Activated CD4-positive, alpha-beta T cell treated with anti-CD3 and anti-CD28 coated beads, Interleukin-2, Interleukin-4, amounts not matched to agents 100 ng/mL and 50 ng/mL, durations not matched to agents 16 hours and 8 hours (primary cell): ENCODE results near the gene CCN6.

Experiments used
- DNase-seq: peaks from one replicate; pipeline ENCODE4 v3.0.0-alpha.2; 2020; ENCODE audit warnings: low spot score

CCN6 gene

DNA sequence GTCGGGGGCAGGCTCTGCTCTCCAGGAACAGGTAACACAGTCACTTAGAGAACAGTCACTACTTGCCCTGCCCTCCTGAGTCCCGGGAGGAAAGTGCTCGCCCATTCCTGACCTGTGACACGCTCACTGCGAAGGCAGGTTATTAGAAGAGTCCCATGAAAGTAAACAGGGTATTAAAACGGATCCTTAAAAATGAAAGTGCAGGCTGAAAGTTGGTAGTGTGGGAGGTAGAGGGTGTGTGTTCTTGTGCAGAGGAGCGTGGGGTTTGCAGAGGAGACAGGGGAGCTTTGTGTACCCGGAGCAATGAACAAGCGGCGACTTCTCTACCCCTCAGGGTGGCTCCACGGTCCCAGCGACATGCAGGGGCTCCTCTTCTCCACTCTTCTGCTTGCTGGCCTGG is at the start of gene CCN6:
Gene CCN6 (plus strand): TSS at position 104 of the 400 bp plus-strand sequence. CDS start 254 bp downstream, at position 358.
- DNase-seq = no peak

DNA sequence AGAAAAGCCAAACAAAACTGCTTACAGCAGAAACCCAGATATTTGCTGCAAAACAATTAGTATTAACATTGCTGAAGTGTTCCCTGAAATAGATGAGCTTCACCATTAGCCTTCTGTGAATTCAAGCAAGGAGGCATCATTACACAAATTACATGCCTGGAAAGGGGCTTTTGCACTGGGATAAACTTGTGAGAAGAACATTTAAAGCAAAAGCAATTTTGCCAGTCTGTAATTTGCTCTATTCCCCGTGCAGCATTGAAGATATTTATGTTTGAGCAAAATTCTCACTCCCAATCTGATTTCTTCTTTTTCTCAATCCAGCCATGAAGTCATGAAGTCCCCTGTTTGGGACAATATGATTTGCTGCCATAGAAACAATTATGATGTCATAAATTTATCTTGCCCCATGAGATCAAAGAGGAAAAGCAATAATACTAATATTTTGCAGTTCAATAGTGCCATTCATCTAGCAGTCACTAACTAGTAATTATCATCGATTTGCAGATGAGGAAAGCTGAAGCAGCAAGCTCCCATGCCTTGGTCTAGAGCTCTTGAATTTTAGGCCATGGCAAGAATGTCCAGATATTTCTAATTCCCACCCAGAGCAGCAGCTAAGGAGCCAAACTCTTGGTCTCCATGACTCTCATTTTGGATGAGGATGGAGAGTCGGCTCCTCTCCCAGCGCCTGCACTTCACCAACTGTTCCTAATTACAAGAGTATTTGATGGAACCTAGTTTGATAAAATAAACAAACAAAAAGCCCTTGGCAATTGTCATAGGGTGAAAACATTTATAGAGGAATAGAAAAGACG is 49.5 kb upstream of the CCN6 start:
- no peak for DNase-seq

DNA sequence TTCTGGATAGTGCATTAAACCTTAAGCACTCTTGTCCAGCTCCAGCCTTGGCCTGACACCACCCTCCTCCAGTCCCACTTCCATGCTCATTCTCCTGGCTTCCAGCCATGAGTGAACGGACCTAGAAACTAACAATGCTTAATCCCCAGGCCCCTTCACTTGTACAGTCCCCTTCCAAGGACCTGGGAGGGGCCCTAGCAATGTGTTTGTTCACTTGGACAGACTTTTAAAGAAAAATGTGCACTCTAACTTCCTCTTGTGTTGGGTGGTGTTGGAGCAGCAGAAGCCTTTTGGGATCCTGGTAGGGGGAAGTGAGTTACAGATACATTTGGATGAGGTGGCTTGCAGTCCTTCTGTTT is 48.9 kb upstream of the CCN6 start:
- DNase-seq = no peak

DNA sequence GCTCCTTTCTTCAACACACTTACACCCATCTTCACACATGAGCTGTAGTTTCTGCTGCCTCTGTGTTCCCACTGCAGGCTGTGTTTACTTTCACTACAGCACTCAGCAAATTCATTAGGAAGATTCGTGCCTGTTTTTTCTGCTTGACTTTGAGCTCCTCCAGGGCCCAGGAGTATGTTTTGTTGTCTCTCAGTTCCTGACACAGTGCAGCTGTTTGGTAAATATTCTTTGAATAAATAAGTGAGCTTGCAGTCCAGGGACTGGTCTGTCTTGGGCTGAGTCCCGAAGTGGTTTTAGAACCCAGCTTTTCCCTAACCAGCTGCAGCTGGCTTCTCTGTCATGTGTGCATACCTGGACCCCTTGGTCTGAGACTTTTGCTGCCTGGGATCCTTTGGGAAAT is 46.6 kb upstream of the CCN6 start:
- no peak for DNase-seq

DNA sequence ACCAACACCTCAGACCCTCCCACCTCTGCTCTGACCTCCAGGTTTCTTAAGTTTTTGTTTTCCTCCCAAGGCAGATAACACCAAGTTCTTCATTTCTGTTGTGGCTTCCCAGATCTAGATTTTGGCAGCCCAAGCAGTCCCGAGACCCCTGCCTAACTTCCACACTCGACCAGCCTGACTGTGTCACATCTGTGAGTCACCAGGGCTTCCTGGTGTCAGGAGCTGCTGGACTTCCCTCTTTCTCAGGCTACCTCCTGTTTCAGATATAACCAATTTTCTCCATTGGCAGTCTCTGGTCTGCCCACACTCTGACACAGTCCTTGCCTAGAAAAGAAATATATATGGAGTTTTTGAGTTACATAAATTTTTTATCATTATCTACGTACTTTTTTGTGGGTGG is 46.1 kb upstream of the CCN6 start:
- no peak for DNase-seq

- DNase-seq = no peak
Measured at GRCh38 chr6:112008482-112008881, 45.4 kb upstream of the CCN6 start.

- no peak for DNase-seq
Measured at GRCh38 chr6:112010328-112010727, 43.6 kb upstream of the CCN6 start.

- no peak for DNase-seq
Measured at GRCh38 chr6:112013051-112013450, 40.9 kb upstream of the CCN6 start.

GRCh38 chr6:112014483-112014882 is 39.4 kb upstream of the CCN6 start:
- no peak for DNase-seq

GRCh38 chr6:112015725-112016124 is 38.2 kb upstream of the CCN6 start:
- no peak for DNase-seq

DNA sequence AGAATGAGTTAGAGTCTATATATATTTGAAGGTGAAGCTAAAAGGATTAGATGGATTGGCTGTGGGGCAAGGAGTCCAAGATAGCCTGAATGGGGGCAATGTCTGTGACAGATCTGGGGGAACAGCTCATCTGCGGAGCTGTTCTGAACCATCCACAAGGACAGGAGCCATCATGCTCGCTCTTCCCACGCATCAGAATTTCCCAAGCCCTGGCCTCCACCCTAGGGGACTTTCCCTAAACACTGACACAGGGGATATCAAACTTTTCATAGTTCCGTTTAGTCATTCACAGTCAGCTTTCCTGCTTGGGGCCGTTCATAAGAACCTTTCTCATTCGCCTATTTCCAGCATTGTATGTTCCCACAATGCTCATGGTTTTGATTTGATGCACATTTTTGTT is 37.6 kb upstream of the CCN6 start:
- peak; percentile 42 for DNase-seq

DNA sequence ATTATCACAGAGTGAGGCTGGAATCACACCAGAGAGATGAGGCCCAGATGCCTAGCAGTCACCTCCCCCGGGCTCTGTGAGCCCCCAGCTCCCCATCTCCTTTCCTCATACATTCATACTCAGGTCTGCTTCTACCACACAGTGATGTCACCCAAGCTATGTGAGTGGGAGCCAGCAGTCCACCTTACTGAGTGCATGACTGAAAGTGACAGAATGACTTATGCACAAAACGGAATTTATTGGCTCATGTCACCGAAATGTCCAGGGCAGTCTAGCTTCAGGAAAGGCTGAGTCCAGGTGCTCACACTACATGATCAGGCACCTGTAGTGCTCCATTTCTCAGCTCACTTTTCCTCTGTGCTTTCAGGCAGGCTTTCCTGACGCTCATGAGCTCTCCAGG is 36.7 kb upstream of the CCN6 start:
- DNase-seq = peak; percentile 44

GRCh38 chr6:112017760-112018537 is 36.0 kb upstream of the CCN6 start:
- DNase-seq = no peak

DNA sequence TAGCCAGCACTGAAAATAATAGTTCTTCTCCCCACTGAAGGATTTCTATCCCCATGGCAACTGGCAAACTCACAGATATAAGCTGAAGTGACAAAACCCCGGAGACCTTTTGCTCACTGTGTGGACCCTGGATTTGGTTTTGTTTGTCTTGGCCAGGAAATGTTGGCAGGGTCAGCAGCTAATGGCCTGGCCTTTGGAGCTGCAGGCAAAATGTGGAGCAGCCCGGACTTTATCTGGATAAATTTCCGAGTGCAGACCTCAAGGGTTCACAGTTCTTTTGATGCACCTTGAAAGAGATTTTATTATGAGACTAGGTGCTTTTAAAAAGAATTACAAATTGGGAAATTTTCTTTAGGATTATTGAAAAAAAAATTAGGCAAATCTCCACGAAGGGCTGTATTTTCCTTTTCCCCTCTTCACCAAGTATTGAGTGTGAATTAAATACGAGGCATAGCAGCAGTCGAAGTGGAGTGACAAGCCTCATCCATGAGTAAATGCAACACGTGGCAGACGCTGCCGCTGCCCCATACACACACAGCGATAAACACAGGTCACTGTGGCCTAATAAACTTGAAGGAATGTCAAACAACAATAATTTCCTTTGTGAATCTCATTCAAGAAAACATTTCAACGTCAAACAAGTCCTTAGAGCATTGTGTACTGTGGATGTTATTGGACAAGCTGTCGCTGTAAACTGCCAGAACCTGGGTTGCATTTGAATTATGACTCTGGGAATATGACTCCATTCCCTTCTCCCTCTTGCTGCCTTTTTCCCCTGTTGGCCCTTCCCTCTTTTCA is 35.1 kb upstream of the CCN6 start:
- no peak for DNase-seq

GRCh38 chr6:112019589-112019988 is 34.3 kb upstream of the CCN6 start:
- no peak for DNase-seq

DNA sequence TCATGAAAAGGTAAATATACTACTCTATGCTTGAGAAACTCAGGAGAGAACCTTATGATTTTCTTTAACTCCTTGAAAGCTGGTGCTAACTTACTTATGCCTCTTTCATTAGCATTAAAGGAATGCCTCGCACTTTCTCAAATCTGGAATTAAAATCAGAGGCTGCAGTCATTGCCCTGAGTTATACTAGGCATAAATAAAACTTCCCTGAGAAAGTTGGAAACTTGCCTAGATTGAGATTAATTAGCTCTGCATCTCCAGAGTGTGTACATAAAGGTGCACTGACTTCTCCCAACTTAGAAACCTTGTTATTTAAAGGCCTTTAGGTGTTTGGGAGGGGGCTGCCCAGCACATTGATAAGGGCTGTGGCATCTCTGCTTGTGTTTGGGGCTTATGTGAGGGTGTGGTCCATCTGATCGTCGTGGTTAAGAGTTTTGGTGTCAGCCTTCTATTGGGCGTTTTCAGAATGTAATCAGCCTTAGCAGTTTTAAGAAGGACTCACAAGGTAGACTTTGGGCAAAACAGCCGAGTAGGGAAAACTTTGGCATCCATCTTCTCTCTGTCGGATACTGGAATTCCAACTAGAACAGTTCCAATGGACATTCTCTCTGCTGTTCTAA is 32.1 kb upstream of the CCN6 start:
- DNase-seq = no peak

DNA sequence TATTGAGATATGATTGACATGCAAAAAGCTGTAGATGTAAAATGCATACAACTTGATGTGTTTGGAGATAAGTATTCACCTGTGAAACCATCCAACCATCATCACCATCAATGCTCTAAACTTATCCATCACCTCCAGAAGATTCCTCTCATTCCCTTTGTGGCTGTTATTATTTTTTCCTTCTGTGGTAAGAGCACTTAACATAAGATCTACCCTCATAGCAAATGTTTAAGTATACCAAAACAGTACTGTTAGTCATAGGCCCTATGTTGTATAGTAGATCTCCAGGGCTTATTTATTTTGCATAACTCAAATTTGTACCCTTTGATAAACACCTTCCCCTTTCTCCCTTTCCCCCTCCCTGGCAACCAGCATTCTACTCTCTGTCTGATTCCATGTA is 31.2 kb upstream of the CCN6 start:
- DNase-seq = no peak

DNA sequence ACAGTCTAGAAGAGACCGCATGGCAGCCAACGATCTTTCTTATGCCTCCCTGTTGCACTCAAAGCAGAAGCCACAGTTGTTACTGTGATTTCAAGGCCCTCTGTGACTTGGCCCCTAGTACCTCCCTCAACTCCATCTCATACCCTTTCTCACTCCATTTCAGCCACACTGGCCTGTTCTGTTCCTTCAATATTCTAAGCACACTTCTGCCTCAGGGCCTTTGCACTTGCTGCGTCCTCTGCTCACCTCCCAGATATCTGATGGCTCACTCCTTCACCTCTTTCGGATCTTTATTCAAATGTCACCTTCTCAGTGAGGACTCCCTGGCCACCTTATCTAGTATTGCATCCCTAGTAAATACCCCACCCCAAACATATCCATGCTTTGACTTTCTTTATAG is 29.4 kb upstream of the CCN6 start:
- no peak for DNase-seq

GRCh38 chr6:112026933-112027332 is 27.0 kb upstream of the CCN6 start:
- DNase-seq = no peak

GRCh38 chr6:112027942-112028674 is 25.8 kb upstream of the CCN6 start:
- peak; percentile 80 for DNase-seq

GRCh38 chr6:112029045-112029822 is 24.7 kb upstream of the CCN6 start:
- peak; percentile 77 for DNase-seq
